ENCODE results near the gene FAM20C.

Gene FAM20C

GRCh38 chr7:278081-278480 is 85.7 kb downstream of the FAM20C start:
- no peak for DNase-seq

GRCh38 chr7:279821-280220 is 87.5 kb downstream of the FAM20C start:
- no peak for DNase-seq

GRCh38 chr7:280461-280860 is 88.1 kb downstream of the FAM20C start:
- DNase-seq: no peak

- DNase-seq: no peak
Observed at GRCh38 chr7:281637-282036, 89.3 kb downstream of the FAM20C start.

GRCh38 chr7:282621-283020 is 90.2 kb downstream of the FAM20C start:
- no peak for DNase-seq

GRCh38 chr7:284762-285722 is 92.7 kb downstream of the FAM20C start:
- DNase-seq: no peak

- no peak for DNase-seq
Observed at GRCh38 chr7:285731-286130, 93.4 kb downstream of the FAM20C start.

GRCh38 chr7:286266-286665 is 93.9 kb downstream of the FAM20C start:
- no peak for DNase-seq

GRCh38 chr7:288671-289101 is 96.3 kb downstream of the FAM20C start:
- DNase-seq: no peak

- DNase-seq: no peak
Observed at GRCh38 chr7:289209-289755, 96.9 kb downstream of the FAM20C start.

GRCh38 chr7:289756-290553 is 97.6 kb downstream of the FAM20C start, which contains the start of gene FOXL3:
FOXL3 (plus strand) TSS chr7:290170; CDS start chr7:290170, 0 bp downstream.
- no peak for DNase-seq

GRCh38 chr7:290554-291372 is 98.4 kb downstream of the FAM20C start:
- no peak for DNase-seq

- DNase-seq: no peak
Observed at GRCh38 chr7:291373-292092, 99.2 kb downstream of the FAM20C start.

- DNase-seq: no peak
Observed at GRCh38 chr7:292226-292625, 99.9 kb downstream of the FAM20C start.

GRCh38 chr7:292826-293225 is 100.5 kb downstream of the FAM20C start:
- no peak for DNase-seq

- no peak for DNase-seq
Observed at GRCh38 chr7:293681-294439, 101.5 kb downstream of the FAM20C start.

- no peak for DNase-seq
Observed at GRCh38 chr7:294440-295154, 102.2 kb downstream of the FAM20C start.

GRCh38 chr7:295155-296154 is 103.1 kb downstream of the FAM20C start:
- no peak for DNase-seq

- DNase-seq: no peak
Observed at GRCh38 chr7:296373-296945, 104.1 kb downstream of the FAM20C start.
